Measurements from ENCODE around the gene LRRK2. TPM values are rescaled to one million over a fixed set of nuclear protein-coding genes. Genes with fewer than 3 reads are reported as not detected.

The LRRK2 gene
- total and polyA plus RNA-seq, 3 donors from 2014 or later: 3.4 to 6.2 (median 5.1) TPM

- H3K4me1 ChIP-seq: no peaks in the 10 kb centered on the region
- H3K9me3 ChIP-seq: no peaks in the 10 kb centered on the region
- H3K27ac ChIP-seq: no peak overlapping the region
- no peak for TF ChIP-seq POLR2A (IDR thresholded peaks at IDR 0.05)
- TF ChIP-seq CTCF (IDR thresholded peaks at IDR 0.05): no peak
- no peak overlapping the region for H3K4me3 ChIP-seq
- no peaks in the 10 kb centered on the region for H3K36me3 ChIP-seq (ENCODE audit: low read depth, missing control alignments)
- WGBS, 2 donors: 75 to 84% methylated on average over 8 of the region's 8 CpGs
- H3K27me3 ChIP-seq: no peaks in the 10 kb centered on the region
- intact Hi-C loops (cut with DNase I; ENCODE audit: low total_unique reads): no loop called here
- DNase-seq: no peak
These were observed 180.6 kb downstream of the LRRK2 start for GRCh38 chr12:40405419-40405818.

Other genes starting within 250 kb of the LRRK2 start
- 10 to 100 TPM; 18.0 to 19.8 TPM for gene SLC2A13, start 118.9 kb upstream of the LRRK2 start, total RNA-seq
- 3.3 TPM for gene SLC2A13, start 118.9 kb upstream of the LRRK2 start, polyA plus RNA-seq (ENCODE audit: insufficient read depth, low read depth, low replicate concordance)